A673 (cell line): Measurements from ENCODE around the gene LRIG3. TPM values are rescaled to one million over a fixed set of nuclear protein-coding genes. Genes with fewer than 3 reads are reported as not detected.

Experiments used
- BruUV-seq: library from RNA; stranded (reverse); fragments of 400-500 nt; replicated peaks from 2 replicates; lab custom pipeline; 2021; lab: Mats Ljungman, UMichigan
- CTCF ChIA-PET: fragments of 300-600 bp; sonication (Branson Sonifier 250); formaldehyde crosslinking; loops from one replicate; lab custom pipeline; 2022; ENCODE audit warnings: antibody characterized with exemption; lab: Charles Lee
- POLR2A ChIA-PET: fragments of 300-600 bp; sonication (Branson Sonifier 250); formaldehyde crosslinking; loops from one replicate; lab custom pipeline; 2022; ENCODE audit warnings: antibody characterized with exemption; ENCODE audit not compliant: low non-redundant PET; lab: Charles Lee
- DNase-seq: peaks from one replicate; pipeline ENCODE4 v3.0.0-alpha.2; 2015; ENCODE audit warnings: low spot score
- H3K27ac ChIP-seq: fragments of 200-600 bp; sonication (generic); 2 replicates; pipeline ENCODE4 v1.5.1; 2016; ENCODE audit warnings: mixed run types, low read depth, mild to moderate bottlenecking, mixed read lengths, antibody characterized with exemption, low read length; ENCODE audit not compliant: poor library complexity, severe bottlenecking
- H3K27me3 ChIP-seq: fragments of 200-600 bp; sonication (generic); replicated peaks from 2 replicates; pipeline ENCODE4 v1.6.1; 2017; ENCODE audit warnings: mixed run types, low read depth, mild to moderate bottlenecking, mixed read lengths, antibody characterized with exemption, low read length; ENCODE audit not compliant: insufficient read depth, poor library complexity
- H3K36me3 ChIP-seq: fragments of 200-600 bp; sonication (generic); 2 replicates; pipeline ENCODE4 v1.6.1; 2016; ENCODE audit warnings: mixed run types, mild to moderate bottlenecking, mixed read lengths, antibody characterized with exemption, low read length; ENCODE audit not compliant: insufficient read depth, poor library complexity, severe bottlenecking
- H3K4me1 ChIP-seq: fragments of 200-600 bp; sonication (generic); 2 replicates; pipeline ENCODE4 v1.6.1; 2017; ENCODE audit warnings: mixed run types, mild to moderate bottlenecking, mixed read lengths, antibody characterized with exemption, low read length; ENCODE audit not compliant: insufficient read depth, poor library complexity, severe bottlenecking
- H3K4me3 ChIP-seq: fragments of 200-600 bp; sonication (generic); 2 replicates; pipeline ENCODE4 v1.5.1; 2016; ENCODE audit warnings: low read depth, mixed run types, mild to moderate bottlenecking, mixed read lengths, low read length; ENCODE audit not compliant: poor library complexity, severe bottlenecking
- H3K9me3 ChIP-seq: fragments of 200-600 bp; sonication (generic); 2 replicates; pipeline ENCODE4 v1.6.1; 2016; ENCODE audit warnings: mixed run types, low read depth, mild to moderate bottlenecking, mixed read lengths, antibody characterized with exemption, low read length; ENCODE audit not compliant: poor library complexity, severe bottlenecking
- EZH2 ChIP-seq: fragments of 200-600 bp; sonication (generic); IDR thresholded peaks from 2 replicates; pipeline ENCODE4 v1.6.1; 2017; ENCODE audit warnings: borderline replicate concordance, low read depth, mild to moderate bottlenecking, mixed read lengths, antibody characterized with exemption, low read length; ENCODE audit not compliant: poor library complexity, severe bottlenecking
- intact Hi-C: fragments of 100-400 bp; cut with micrococcal nuclease; formaldehyde crosslinking; loops from one replicate; pipeline ENCODE4 v1.10.0; 2022; ENCODE audit not compliant: unreplicated experiment
- total RNA-seq: library from RNA; stranded (reverse); gene quantifications from 2 replicates; pipeline ENCODE4 v1.2.3, GENCODE V29; 2021
- TF ChIP-seq, protein P1 (sequence below): fragments of 300-800, 200-600 bp; sonication (generic); conservative IDR thresholded peaks from 2 replicates; pipeline ENCODE4 v1.5.1; 2017; ENCODE audit warnings: low read depth, mild to moderate bottlenecking, antibody characterized with exemption, low read length, moderate library complexity, mixed read lengths

Gene LRIG3
- total RNA-seq, 1 experiment from 2014 or later, result 13.4 TPM

GRCh38 chr12:58888131-58888783 lies 32.0 kb downstream of the LRIG3 start:
- ChIA-PET CTCF (no interaction called here), POLR2A (no interaction called here)
- TF ChIP-seq, protein P1, sequence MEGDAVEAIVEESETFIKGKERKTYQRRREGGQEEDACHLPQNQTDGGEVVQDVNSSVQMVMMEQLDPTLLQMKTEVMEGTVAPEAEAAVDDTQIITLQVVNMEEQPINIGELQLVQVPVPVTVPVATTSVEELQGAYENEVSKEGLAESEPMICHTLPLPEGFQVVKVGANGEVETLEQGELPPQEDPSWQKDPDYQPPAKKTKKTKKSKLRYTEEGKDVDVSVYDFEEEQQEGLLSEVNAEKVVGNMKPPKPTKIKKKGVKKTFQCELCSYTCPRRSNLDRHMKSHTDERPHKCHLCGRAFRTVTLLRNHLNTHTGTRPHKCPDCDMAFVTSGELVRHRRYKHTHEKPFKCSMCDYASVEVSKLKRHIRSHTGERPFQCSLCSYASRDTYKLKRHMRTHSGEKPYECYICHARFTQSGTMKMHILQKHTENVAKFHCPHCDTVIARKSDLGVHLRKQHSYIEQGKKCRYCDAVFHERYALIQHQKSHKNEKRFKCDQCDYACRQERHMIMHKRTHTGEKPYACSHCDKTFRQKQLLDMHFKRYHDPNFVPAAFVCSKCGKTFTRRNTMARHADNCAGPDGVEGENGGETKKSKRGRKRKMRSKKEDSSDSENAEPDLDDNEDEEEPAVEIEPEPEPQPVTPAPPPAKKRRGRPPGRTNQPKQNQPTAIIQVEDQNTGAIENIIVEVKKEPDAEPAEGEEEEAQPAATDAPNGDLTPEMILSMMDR, result no peak
- no peak for TF ChIP-seq EZH2
- no peak overlapping the region for H3K4me3 ChIP-seq
- H3K27me3 ChIP-seq, result no peaks in the 10 kb centered on the region
- peaks cover 36% of the 10 kb centered on the region for H3K4me1 ChIP-seq
- intact Hi-C loops, result no loop called here
- peaks cover 18% of the 10 kb centered on the region for H3K36me3 ChIP-seq
- DNase-seq, result peak; percentile 59
- BruUV-seq, result no TSS peak
- H3K27ac ChIP-seq, result no peak overlapping the region
- no peaks in the 10 kb centered on the region for H3K9me3 ChIP-seq

DNA sequence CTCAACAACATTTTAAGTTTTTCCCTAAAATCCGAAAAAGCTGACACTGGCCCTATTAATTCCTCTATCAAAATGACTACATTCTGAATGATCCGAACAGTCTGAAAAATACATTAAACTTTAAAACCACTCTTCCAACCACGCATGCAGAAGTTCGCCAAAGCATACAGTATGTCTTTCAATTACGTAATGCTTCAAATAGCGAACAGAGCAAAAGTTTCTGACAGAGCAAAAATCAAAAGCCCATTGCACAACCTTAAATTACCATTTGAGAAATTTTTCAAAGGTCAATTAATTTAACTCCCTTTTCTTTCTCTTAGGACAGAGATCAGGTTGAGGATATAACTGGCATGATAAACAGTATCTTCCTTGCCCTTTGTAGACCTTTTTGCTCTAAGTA lies 33.2 kb downstream of the LRIG3 start:
- Histone ChIP-seq H3K36me3 (peaks cover 18% of the 10 kb centered on the region), H3K27ac (no peak overlapping the region), H3K4me3 (no peak overlapping the region), H3K27me3 (no peaks in the 10 kb centered on the region), H3K4me1 (peaks cover 48% of the 10 kb centered on the region), H3K9me3 (no peaks in the 10 kb centered on the region)
- no TSS peak for BruUV-seq
- ChIA-PET CTCF (no interaction called here), POLR2A (no interaction called here)
- TF ChIP-seq EZH2, result no peak
- TF ChIP-seq, protein P1, result no peak
- intact Hi-C loops, result no loop called here
- DNase-seq, result no peak

DNA sequence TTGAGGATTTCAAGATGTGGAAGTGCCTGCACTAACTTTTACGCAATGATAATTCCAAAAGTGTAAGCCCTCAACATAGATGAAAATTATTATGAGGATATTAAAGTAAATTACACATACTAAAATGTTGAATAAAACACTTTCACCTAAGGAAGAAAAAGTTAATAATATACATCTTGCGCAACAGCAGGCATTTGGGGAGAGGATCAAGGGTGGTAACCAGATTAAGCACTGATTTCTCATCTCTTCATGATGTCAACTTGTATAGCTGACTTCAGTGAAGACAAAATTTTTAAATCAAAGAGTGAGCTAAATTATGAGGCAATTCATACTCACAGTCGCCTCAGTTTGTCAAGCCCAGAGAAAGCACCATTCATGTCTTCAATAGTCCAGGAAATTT lies 33.8 kb downstream of the LRIG3 start:
- no peak overlapping the region for H3K27ac ChIP-seq
- ChIA-PET CTCF (no interaction called here), POLR2A (no interaction called here)
- intact Hi-C loops, result no loop called here
- no peaks in the 10 kb centered on the region for H3K9me3 ChIP-seq
- H3K4me1 ChIP-seq, result peaks cover 48% of the 10 kb centered on the region
- DNase-seq, result no peak
- H3K27me3 ChIP-seq, result no peaks in the 10 kb centered on the region
- H3K4me3 ChIP-seq, result no peak overlapping the region
- BruUV-seq, result no TSS peak
- peaks cover 18% of the 10 kb centered on the region for H3K36me3 ChIP-seq
- TF ChIP-seq, protein P1, result no peak
- TF ChIP-seq EZH2, result no peak
